Stomach (tissue), 9 donors: ENCODE results near the gene OTOGL. TPM values are rescaled to one million over a fixed set of nuclear protein-coding genes. Genes with fewer than 3 reads are reported as not detected.
"Not testable (repeated sequence)": the region's sequence is repeated elsewhere in the genome, so short reads cannot be mapped to it uniquely, and the experiment has no call there.

ENCODE experiments used
- DNase-seq, 2 donors: peaks; one replicate each; pipeline versions ENCODE4 v3.0.0 to v3.0.0-alpha.2; 2013 to 2019
- H3K27ac ChIP-seq, 5 donors: fragments of 200-600 bp in 4 of 5; sonication (generic) in 4 of 5; one replicate each; pipeline ENCODE4 v1.5.1; 2013 to 2019; ENCODE audit warnings: mild to moderate bottlenecking in 1 of 5, moderate library complexity in 1 of 5
- H3K27me3 ChIP-seq, 3 donors: fragments of 200-600 bp; sonication (generic); one replicate each; pipeline ENCODE4 v1.5.1; 2017 to 2019; ENCODE audit warnings: mixed run types in 1 of 3
- H3K36me3 ChIP-seq, 4 donors: fragments of 200-600 bp; sonication (generic); 1 replicate in 3 of 4; 2 replicates in 1 of 4; pipeline ENCODE4 v1.5.1; 2016 to 2019
- H3K4me1 ChIP-seq, 4 donors: fragments of 200-600 bp; sonication (generic); one replicate each; pipeline ENCODE4 v1.5.1; 2016 to 2019
- H3K4me3 ChIP-seq, 4 donors: fragments of 200-600 bp; sonication (generic) in 3 of 4; one replicate each; pipeline ENCODE4 v1.5.1; 2016 to 2019; ENCODE audit warnings: mild to moderate bottlenecking in 1 of 4
- H3K9me3 ChIP-seq, 4 donors: fragments of 200-600 bp; sonication (generic); one replicate each; pipeline ENCODE4 v1.5.1; 2016 to 2019
- CTCF ChIP-seq, 7 experiments: fragments of 450-650 bp in 4 of 7; fragments of 200-600 bp in 3 of 7; sonication (generic) in 3 of 7; IDR thresholded peaks; one replicate each; pipeline ENCODE4 v1.5.1; 2016 to 2019; ENCODE audit warnings: antibody characterized with exemption in 7 of 7, control low read depth in 2 of 7, mild to moderate bottlenecking in 1 of 7
- EP300 ChIP-seq: sonication (generic); formaldehyde crosslinking; IDR thresholded peaks from one replicate; pipeline ENCODE4 v1.6.1; 2017; ENCODE audit warnings: antibody characterized with exemption
- POLR2A ChIP-seq, 4 donors: fragments of 450-650 bp; IDR thresholded peaks; one replicate each; pipeline ENCODE4 v1.6.1; 2016; ENCODE audit warnings: antibody characterized with exemption in 4 of 4, control low read depth in 2 of 4, mild to moderate bottlenecking in 1 of 4, moderate library complexity in 1 of 4
- POLR2AphosphoS5 ChIP-seq, 3 donors: sonication (generic); formaldehyde crosslinking; IDR thresholded peaks; one replicate each; pipeline ENCODE4 v1.6.1; 2016; ENCODE audit warnings: antibody characterized with exemption in 3 of 3
- WGBS, 5 donors: extraction: QIAGEN DNeasy Blood & Tissue Kit in 3 of 5; methylation state at CpG; one replicate each; pipeline versions ENCODE4 v1.1.5 to v1.1.7; 2013 to 2018; 5-methylcytosine and 5-hydroxymethylcytosine counted together
- intact Hi-C: fragments of 100-400 bp; cut with DNase I; formaldehyde crosslinking; loops from one replicate; pipeline ENCODE4 v1.15.1; 2023; ENCODE audit warnings: low total_unique reads
- polyA plus RNA-seq, 3 donors: library from polyadenylated mRNA; stranded (reverse); fragments of 200-250 nt; gene quantifications; one replicate each; pipeline ENCODE4 v1.2.3, GENCODE V29; 2013
- total RNA-seq, 5 donors: library from RNA; depleted of rRNA; stranded (reverse); fragments of >200 nt; gene quantifications; one replicate each; pipeline versions ENCODE4 v1.1.0 to v1.2.3, GENCODE V29; 2014 to 2016
- donor health status: healthy with polysubstance abuse.
- donor health status: Bipolar disorder and iron deficiency.
- donor health status: healthy.

OTOGL gene
- total and polyA plus RNA-seq, 8 donors: 0.58 to 1.7 (median 0.99) TPM; not detected in 4

- WGBS, 5 donors: 15 to 31% (median 19%) methylated on average over 1 of the region's 1 CpG
- intact Hi-C loops: no loop called here
- Histone ChIP-seq H3K27ac (no peak overlapping the region), H3K36me3 (no peaks in the 10 kb centered on the region), H3K9me3 (no peaks in the 10 kb centered on the region), H3K27me3 (no peaks in the 10 kb centered on the region), H3K4me1 (no peaks in the 10 kb centered on the region), H3K4me3 (no peak overlapping the region)
- TF ChIP-seq POLR2A (IDR thresholded peaks at IDR 0.05): no peak
- TF ChIP-seq EP300: no peak
- TF ChIP-seq CTCF (IDR thresholded peaks at IDR 0.05): no peak
- no peak for TF ChIP-seq POLR2AphosphoS5 (IDR thresholded peaks at IDR 0.05)
- DNase-seq: no peak
Observed at GRCh38 chr12:80242321-80242720, 143.0 kb downstream of the OTOGL start.

- H3K36me3 ChIP-seq, H3K4me3 ChIP-seq, H3K4me1 ChIP-seq, DNase-seq, H3K27me3 ChIP-seq, H3K9me3 ChIP-seq, H3K27ac ChIP-seq, intact Hi-C loops: not testable (repeated sequence)
- WGBS, 5 donors: 50 to 73% (median 56%) methylated on average over 5 to 20 of the region's 20 CpGs
Observed at GRCh38 chr12:80249581-80249980, 150.2 kb downstream of the OTOGL start.

GRCh38 chr12:80257920-80258319 lies 158.6 kb downstream of the OTOGL start:
- no peak for TF ChIP-seq POLR2A (IDR thresholded peaks at IDR 0.05)
- no peak for TF ChIP-seq CTCF (IDR thresholded peaks at IDR 0.05)
- TF ChIP-seq POLR2AphosphoS5 (IDR thresholded peaks at IDR 0.05): no peak
- TF ChIP-seq EP300: no peak
- H3K4me3 ChIP-seq: no peak overlapping the region
- no peak for DNase-seq
- 46 to 78% (median 55%) methylated on average over 2 of the region's 2 CpGs for WGBS, 5 donors
- intact Hi-C loops: no loop called here
- no peaks in the 10 kb centered on the region for H3K9me3 ChIP-seq
- no peaks in the 10 kb centered on the region for H3K36me3 ChIP-seq
- no peaks in the 10 kb centered on the region for H3K27me3 ChIP-seq
- H3K27ac ChIP-seq: no peak overlapping the region
- no peaks in the 10 kb centered on the region for H3K4me1 ChIP-seq

GRCh38 chr12:80260269-80260668 lies 160.9 kb downstream of the OTOGL start:
- Histone ChIP-seq H3K9me3 (no peaks in the 10 kb centered on the region), H3K27ac (no peak overlapping the region), H3K4me3 (no peak overlapping the region), H3K36me3 (no peaks in the 10 kb centered on the region), H3K4me1 (no peaks in the 10 kb centered on the region), H3K27me3 (no peaks in the 10 kb centered on the region)
- WGBS, 5 donors: 37 to 47% (median 42%) methylated on average over 4 of the region's 4 CpGs
- TF ChIP-seq EP300: no peak
- TF ChIP-seq POLR2A (IDR thresholded peaks at IDR 0.05): no peak
- no peak for TF ChIP-seq CTCF (IDR thresholded peaks at IDR 0.05)
- no peak for TF ChIP-seq POLR2AphosphoS5 (IDR thresholded peaks at IDR 0.05)
- intact Hi-C loops: no loop called here
- DNase-seq: no peak

- DNase-seq: no peak
- no peaks in the 10 kb centered on the region for H3K36me3 ChIP-seq
- TF ChIP-seq EP300 (no peak), POLR2A (IDR thresholded peaks at IDR 0.05) (no peak)
- 84 to 90% (median 87%) methylated on average over 3 of the region's 3 CpGs for WGBS, 5 donors
- H3K4me3 ChIP-seq: no peak overlapping the region
- no peaks in the 10 kb centered on the region for H3K4me1 ChIP-seq
- no peak overlapping the region for H3K27ac ChIP-seq
- no peaks in the 10 kb centered on the region for H3K9me3 ChIP-seq
- H3K27me3 ChIP-seq: no peaks in the 10 kb centered on the region
- intact Hi-C loops: no loop called here
Observed at GRCh38 chr12:80261403-80261802, 162.1 kb downstream of the OTOGL start.
